ENCODE measurements around the gene LMOD2.

DNA sequence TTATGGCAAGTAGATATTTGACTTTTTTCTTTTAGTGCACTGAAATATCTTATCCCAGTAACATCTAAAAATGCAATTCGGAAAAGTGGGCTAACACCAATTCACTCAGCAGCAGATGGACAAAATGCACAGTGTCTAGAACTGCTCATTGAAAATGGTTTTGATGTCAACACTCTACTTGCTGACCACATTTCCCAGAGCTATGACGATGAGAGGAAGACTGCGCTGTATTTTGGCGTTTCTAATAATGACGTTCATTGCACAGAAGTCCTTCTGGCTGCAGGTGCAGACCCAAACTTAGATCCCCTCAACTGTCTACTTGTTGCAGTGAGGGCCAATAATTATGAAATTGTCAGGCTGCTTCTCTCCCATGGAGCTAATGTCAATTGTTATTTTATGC lies 26.8 kb upstream of the LMOD2 start:
- TF ChIP-seq, protein P1, sequence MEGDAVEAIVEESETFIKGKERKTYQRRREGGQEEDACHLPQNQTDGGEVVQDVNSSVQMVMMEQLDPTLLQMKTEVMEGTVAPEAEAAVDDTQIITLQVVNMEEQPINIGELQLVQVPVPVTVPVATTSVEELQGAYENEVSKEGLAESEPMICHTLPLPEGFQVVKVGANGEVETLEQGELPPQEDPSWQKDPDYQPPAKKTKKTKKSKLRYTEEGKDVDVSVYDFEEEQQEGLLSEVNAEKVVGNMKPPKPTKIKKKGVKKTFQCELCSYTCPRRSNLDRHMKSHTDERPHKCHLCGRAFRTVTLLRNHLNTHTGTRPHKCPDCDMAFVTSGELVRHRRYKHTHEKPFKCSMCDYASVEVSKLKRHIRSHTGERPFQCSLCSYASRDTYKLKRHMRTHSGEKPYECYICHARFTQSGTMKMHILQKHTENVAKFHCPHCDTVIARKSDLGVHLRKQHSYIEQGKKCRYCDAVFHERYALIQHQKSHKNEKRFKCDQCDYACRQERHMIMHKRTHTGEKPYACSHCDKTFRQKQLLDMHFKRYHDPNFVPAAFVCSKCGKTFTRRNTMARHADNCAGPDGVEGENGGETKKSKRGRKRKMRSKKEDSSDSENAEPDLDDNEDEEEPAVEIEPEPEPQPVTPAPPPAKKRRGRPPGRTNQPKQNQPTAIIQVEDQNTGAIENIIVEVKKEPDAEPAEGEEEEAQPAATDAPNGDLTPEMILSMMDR (IDR thresholded peaks at IDR 0.05): no peak
- TF ChIP-seq EP300 (IDR thresholded peaks at IDR 0.05) (no peak), POLR2A (IDR thresholded peaks at IDR 0.05) (no peak), POLR2AphosphoS5 (IDR thresholded peaks at IDR 0.05) (no peak)
